Testis (tissue), 3 donors: Measurements from ENCODE around the gene MBD3L4. TPM values are rescaled to one million over a fixed set of nuclear protein-coding genes. Genes with fewer than 3 reads are reported as not detected.
A peak's percentile ranks its signal among the peaks of the same experiment; 100 is the strongest.
"Not testable (repeated sequence)": the region's sequence is repeated elsewhere in the genome, so short reads cannot be mapped to it uniquely, and the experiment has no call there.

Experiments
- DNase-seq: peaks from one replicate; pipeline ENCODE4 v3.0.0-alpha.2; 2019
- H3K27ac ChIP-seq, 2 donors: fragments of 200-600 bp; sonication (generic); one replicate each; pipeline ENCODE4 v1.5.1; 2019
- H3K27me3 ChIP-seq: fragments of 200-600 bp; sonication (generic); one replicate; pipeline ENCODE4 v1.5.1; 2019
- H3K36me3 ChIP-seq: fragments of 200-600 bp; sonication (generic); one replicate; pipeline ENCODE4 v1.5.1; 2017; ENCODE audit warnings: low read depth; ENCODE audit errors: missing control alignments
- H3K4me1 ChIP-seq: fragments of 200-600 bp; sonication (generic); one replicate; pipeline ENCODE4 v1.5.1; 2019
- H3K4me3 ChIP-seq, 2 donors: fragments of 200-600 bp; sonication (generic); one replicate each; pipeline ENCODE4 v1.5.1; 2017 to 2019
- H3K9me3 ChIP-seq: fragments of 200-600 bp; sonication (generic); one replicate; pipeline ENCODE4 v1.5.1; 2017
- POLR2A ChIP-seq: fragments of 450-650 bp; IDR thresholded peaks from one replicate; pipeline ENCODE4 v1.6.1; 2017; ENCODE audit warnings: antibody characterized with exemption, mild to moderate bottlenecking, moderate library complexity
- WGBS, 2 donors: methylation state at CpG; one replicate each; pipeline ENCODE4 v1.1.5; 2018; 5-methylcytosine and 5-hydroxymethylcytosine counted together
- intact Hi-C: fragments of 100-400 bp; cut with DNase I; formaldehyde crosslinking; loops from one replicate; pipeline ENCODE4 v1.15.1; 2023; ENCODE audit warnings: low total_unique reads
- polyA plus RNA-seq: library from polyadenylated mRNA; stranded (reverse); fragments of 350-450 nt; fragmentation: Illumina TruSeq; extraction: RNeasy Lipid Tissue Mini Kit (QIAGEN cat#74804); gene quantifications from one replicate; pipeline ENCODE4 v1.2.3, GENCODE V29; 2014; ENCODE audit warnings: low read depth, low replicate concordance; ENCODE audit not compliant: insufficient read depth
- total RNA-seq, 2 donors: library from RNA; depleted of rRNA; stranded (reverse); fragments of >200 nt; gene quantifications; one replicate each; pipeline ENCODE4 v1.2.3, GENCODE V29; 2016
- TF ChIP-seq, protein P1 (sequence below), 3 experiments: fragments of 450-650 bp in 2 of 3; fragments of 200-600 bp in 1 of 3; sonication (generic) in 1 of 3; IDR thresholded peaks; one replicate each; pipeline ENCODE4 v1.5.1; 2016 to 2019; ENCODE audit warnings: antibody characterized with exemption in 3 of 3, mild to moderate bottlenecking in 2 of 3, moderate library complexity in 1 of 3

The MBD3L4 gene
- total and polyA plus RNA-seq, 3 donors from 2014 or later, result not detected

DNA sequence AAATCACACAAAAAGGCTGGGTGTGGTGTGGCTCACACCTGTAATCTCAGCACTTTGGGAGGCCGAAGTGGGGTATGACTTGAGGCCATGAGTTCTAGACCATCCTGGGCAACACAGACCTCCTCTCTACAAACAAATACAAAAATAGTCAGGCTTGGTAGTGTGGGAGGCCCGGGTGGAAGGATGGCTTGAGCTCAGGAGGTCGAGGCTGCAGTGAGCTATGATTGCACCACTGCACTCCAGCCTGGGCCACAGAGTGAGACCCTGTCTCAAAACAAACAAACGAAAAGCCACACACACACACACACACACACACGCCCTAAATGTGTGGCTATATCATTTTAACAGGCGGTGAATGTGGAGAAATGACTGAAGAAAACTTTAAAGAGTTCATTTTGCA lies 28.6 kb upstream of the MBD3L4 start:
- Histone ChIP-seq H3K4me1 (peaks cover 4% of the 10 kb centered on the region), H3K4me3 (peak overlapping the region; percentile 78 to 99), H3K36me3 (no peaks in the 10 kb centered on the region), H3K9me3 (no peaks in the 10 kb centered on the region), H3K27me3 (no peaks in the 10 kb centered on the region), H3K27ac (peak overlapping the region in 1 of 2 donors; percentile 87)
- WGBS, 2 donors, result 70 to 71% methylated on average over 6 of the region's 6 CpGs
- intact Hi-C loops, result no loop called here
- TF ChIP-seq, protein P1, sequence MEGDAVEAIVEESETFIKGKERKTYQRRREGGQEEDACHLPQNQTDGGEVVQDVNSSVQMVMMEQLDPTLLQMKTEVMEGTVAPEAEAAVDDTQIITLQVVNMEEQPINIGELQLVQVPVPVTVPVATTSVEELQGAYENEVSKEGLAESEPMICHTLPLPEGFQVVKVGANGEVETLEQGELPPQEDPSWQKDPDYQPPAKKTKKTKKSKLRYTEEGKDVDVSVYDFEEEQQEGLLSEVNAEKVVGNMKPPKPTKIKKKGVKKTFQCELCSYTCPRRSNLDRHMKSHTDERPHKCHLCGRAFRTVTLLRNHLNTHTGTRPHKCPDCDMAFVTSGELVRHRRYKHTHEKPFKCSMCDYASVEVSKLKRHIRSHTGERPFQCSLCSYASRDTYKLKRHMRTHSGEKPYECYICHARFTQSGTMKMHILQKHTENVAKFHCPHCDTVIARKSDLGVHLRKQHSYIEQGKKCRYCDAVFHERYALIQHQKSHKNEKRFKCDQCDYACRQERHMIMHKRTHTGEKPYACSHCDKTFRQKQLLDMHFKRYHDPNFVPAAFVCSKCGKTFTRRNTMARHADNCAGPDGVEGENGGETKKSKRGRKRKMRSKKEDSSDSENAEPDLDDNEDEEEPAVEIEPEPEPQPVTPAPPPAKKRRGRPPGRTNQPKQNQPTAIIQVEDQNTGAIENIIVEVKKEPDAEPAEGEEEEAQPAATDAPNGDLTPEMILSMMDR (IDR thresholded peaks at IDR 0.05), result no peak
- no peak for TF ChIP-seq POLR2A
- no peak for DNase-seq

GRCh38 chr19:7067716-7068115 lies 27.7 kb upstream of the MBD3L4 start:
- TF ChIP-seq POLR2A, result no peak
- TF ChIP-seq, protein P1 (IDR thresholded peaks at IDR 0.05), result no peak
- Histone ChIP-seq H3K4me3 (no peak overlapping the region), H3K9me3 (no peaks in the 10 kb centered on the region), H3K36me3 (no peaks in the 10 kb centered on the region), H3K27me3 (no peaks in the 10 kb centered on the region), H3K4me1 (peaks cover 4% of the 10 kb centered on the region), H3K27ac (no peak overlapping the region)
- intact Hi-C loops, result no loop called here
- WGBS, 2 donors, result 75% methylated on average over 2 of the region's 2 CpGs
- DNase-seq, result no peak

DNA sequence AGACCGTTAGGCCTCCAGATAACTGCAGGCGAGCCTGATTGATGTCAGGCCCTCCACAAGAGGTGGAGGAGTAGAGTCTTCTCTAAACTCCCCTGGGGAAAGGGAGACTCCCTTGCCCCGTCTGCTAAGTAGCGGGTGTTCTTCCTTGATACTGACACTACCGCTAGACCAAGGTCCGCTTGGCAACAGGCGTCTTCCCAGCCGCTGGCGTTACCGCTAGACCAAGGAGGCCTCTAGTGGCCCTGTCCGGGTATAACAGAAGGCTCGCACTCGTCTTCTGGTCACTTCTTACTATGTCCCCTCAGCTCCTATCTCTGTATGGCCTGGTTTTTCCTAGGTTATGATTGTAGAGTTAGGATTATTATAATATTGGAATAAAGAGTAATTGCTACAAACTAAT lies 27.1 kb upstream of the MBD3L4 start:
- not testable (repeated sequence) for H3K27me3 ChIP-seq

DNA sequence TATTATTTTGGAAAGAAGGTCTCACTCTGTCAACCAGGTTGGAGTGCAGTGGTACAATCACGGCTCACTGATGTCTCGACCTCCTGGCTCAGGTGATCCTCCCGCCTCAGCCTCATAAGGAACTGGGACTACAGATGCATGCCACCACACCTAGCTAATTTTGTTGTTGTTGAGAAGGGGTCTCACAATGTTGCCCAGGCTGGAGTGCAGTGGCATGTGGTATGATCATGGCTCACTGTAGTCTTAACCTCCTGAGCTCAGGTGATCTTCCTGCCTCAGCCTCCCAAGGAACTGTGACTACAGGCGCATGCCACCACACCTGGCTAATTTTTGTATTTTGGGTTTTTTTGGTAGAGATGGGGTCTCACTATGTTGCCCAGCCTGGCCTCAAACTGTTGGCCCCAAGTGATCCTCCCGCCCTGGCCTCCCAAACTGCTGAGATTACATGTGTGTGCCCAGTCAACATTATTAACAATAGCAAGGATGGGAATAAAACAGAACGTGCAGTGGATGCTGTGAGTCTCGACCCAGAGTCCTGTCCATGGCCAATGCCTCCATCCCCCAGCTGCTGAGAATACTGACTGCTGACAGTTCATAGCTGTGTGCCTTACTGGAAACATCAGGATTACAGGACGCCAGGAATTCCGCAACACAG lies 23.9 kb upstream of the MBD3L4 start:
- Histone ChIP-seq H3K4me3 (no peak overlapping the region), H3K4me1 (no peaks in the 10 kb centered on the region), H3K27ac (no peak overlapping the region), H3K9me3 (no peaks in the 10 kb centered on the region), H3K27me3 (no peaks in the 10 kb centered on the region), H3K36me3 (no peaks in the 10 kb centered on the region)
- intact Hi-C loops, result no loop called here
- 86 to 94% methylated on average over 9 of the region's 9 CpGs for WGBS, 2 donors
- TF ChIP-seq, protein P1 (IDR thresholded peaks at IDR 0.05), result no peak
- no peak for TF ChIP-seq POLR2A
- no peak for DNase-seq

More for the DNA sequence above, 27.1 kb upstream of the MBD3L4 start:
- H3K4me1 ChIP-seq, H3K27ac ChIP-seq, H3K4me3 ChIP-seq, intact Hi-C loops, H3K9me3 ChIP-seq, H3K36me3 ChIP-seq: not testable (repeated sequence)
- WGBS, 2 donors, result 44% methylated on average over 13 of the region's 13 CpGs
- DNase-seq, result peak; percentile 76

DNA sequence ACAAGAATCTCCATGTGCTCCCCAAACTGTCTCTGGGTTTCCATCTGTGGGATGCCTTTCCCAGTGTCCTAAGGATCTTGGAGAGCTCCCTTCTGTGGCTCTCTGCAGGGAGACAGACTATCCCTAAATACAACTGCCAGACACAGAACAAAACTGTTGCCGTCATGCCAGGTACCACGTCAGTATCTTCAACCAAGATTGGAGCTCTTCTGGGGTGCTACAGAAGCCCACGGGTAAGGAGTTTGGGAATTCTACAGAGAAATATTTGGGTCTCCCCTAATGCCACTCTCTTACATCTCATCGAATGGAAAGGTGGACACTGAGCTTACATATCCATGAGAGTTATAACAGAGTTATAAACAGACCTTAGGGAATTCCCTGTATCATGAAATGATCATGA lies 23.4 kb upstream of the MBD3L4 start:
- H3K4me1 ChIP-seq, result no peaks in the 10 kb centered on the region
- intact Hi-C loops, result no loop called here
- WGBS, 2 donors, result 75 to 79% methylated on average over 4 of the region's 4 CpGs
- H3K27ac ChIP-seq, result no peak overlapping the region
- no peak overlapping the region for H3K4me3 ChIP-seq
- TF ChIP-seq, protein P1 (IDR thresholded peaks at IDR 0.05), result no peak
- no peak for TF ChIP-seq POLR2A
- no peak for DNase-seq
- no peaks in the 10 kb centered on the region for H3K27me3 ChIP-seq
- no peaks in the 10 kb centered on the region for H3K36me3 ChIP-seq
- no peaks in the 10 kb centered on the region for H3K9me3 ChIP-seq

- intact Hi-C loops, DNase-seq, H3K27me3 ChIP-seq, H3K9me3 ChIP-seq, H3K36me3 ChIP-seq, H3K4me3 ChIP-seq, H3K4me1 ChIP-seq, H3K27ac ChIP-seq: not testable (repeated sequence)
- WGBS, 2 donors, result 39 to 73% methylated on average over 1 to 2 of the region's 2 CpGs
Measured at GRCh38 chr19:7059977-7060376, 20.0 kb upstream of the MBD3L4 start.

GRCh38 chr19:7058576-7058975 lies 18.6 kb upstream of the MBD3L4 start, which contains the start of gene MBD3L3:
Gene MBD3L3 (minus strand): TSS chr19:7058676. CDS start chr19:7058605, 71 bp downstream.
- no CpG with 5 or more reads among the region's 8 CpGs for WGBS, 2 donors
- not testable (repeated sequence) for H3K36me3 ChIP-seq

GRCh38 chr19:7056371-7056770 lies 16.4 kb upstream of the MBD3L4 start:
- H3K27me3 ChIP-seq, H3K4me3 ChIP-seq, DNase-seq, H3K9me3 ChIP-seq, H3K27ac ChIP-seq, H3K36me3 ChIP-seq, H3K4me1 ChIP-seq, intact Hi-C loops: not testable (repeated sequence)
- WGBS, 2 donors, result 78 to 88% methylated on average over 5 to 9 of the region's 16 CpGs

More at GRCh38 chr19:7058576-7058975, 18.6 kb upstream of the MBD3L4 start, which contains the start of gene MBD3L3:
- DNase-seq, H3K4me1 ChIP-seq, H3K27me3 ChIP-seq, intact Hi-C loops, H3K9me3 ChIP-seq, H3K4me3 ChIP-seq, H3K27ac ChIP-seq: not testable (repeated sequence)
